Measurements from ENCODE around the gene DHRS9. TPM values are rescaled to one million over a fixed set of nuclear protein-coding genes. Genes with fewer than 3 reads are reported as not detected.

Gene DHRS9
- total and polyA plus RNA-seq, 9 of the 15 experiments (the other 6 are each of a cell fraction or from before 2014, with no cell fraction given) = 0.27 to 1.7 (median 0.69) TPM

DNA sequence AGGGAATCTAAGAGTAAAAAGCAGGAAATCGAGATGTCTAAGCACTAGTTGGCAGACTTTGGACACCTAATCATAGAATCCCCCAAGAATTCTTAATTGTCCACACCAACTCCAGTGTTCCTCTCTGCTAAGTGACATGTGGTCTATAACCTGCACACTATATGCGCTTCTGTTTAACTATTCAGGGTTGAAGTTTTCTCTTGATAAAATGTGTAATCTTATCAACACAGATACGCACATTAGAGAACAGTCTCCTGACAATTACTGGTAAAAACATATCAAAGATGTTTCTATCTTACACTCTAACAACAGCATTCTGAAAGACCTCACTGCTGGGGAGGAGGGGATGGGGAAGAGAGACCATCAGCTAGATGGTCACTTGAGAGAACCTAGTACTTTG, 42.1 kb upstream of the DHRS9 start:
- Histone ChIP-seq H3K79me2 (ENCODE audit: control insufficient read depth, insufficient read depth, low read length) (no peaks in the 10 kb centered on the region), H3K4me3 (no peak overlapping the region), H3K9ac (ENCODE audit: insufficient read depth in 1 of 2, low read depth in 2 of 2, low read length in 2 of 2) (no peak overlapping the region), H3K4me1 (replicated peaks in 1 of 2; ENCODE audit: control insufficient read depth in 2 of 2, insufficient read depth in 2 of 2, low read length in 2 of 2) (peaks cover 0 to 15% of the 10 kb centered on the region in 2 experiments; a peak in 2 of 5 replicates), H3K4me2 (ENCODE audit: insufficient read depth, low read length) (no peak overlapping the region), H3K27me3 (ENCODE audit: control insufficient read depth in 2 of 2, insufficient read depth in 2 of 2, low read length in 2 of 2) (no peaks in the 10 kb centered on the region), H2AFZ (ENCODE audit: low read depth, low read length) (peak overlapping the region; percentile 21), H4K20me1 (replicated peaks; ENCODE audit: control insufficient read depth, insufficient read depth, low read length) (no peaks in the 10 kb centered on the region), H3K36me3 (ENCODE audit: control insufficient read depth, insufficient read depth, low read length) (no peaks in the 10 kb centered on the region), H3K27ac (ENCODE audit: extremely low read depth, low read depth, low read length) (no peak overlapping the region), H3K9me1 (ENCODE audit: control insufficient read depth, insufficient read depth, low read length) (no peaks in the 10 kb centered on the region), H3K9me3 (replicated peaks; ENCODE audit: control insufficient read depth, insufficient read depth, low read depth, low read length) (no peaks in the 10 kb centered on the region)
- no TSS peak for BruUV-seq (replicated peaks)
- in situ Hi-C loops (cut with MboI) (no loop called here), intact Hi-C loops (cut with micrococcal nuclease) (no loop called here)
- FAIRE-seq (no peak), DNase-seq (ENCODE audit: extremely low read depth in 1 of 4, low spot score in 3 of 4) (no peak), ATAC-seq (peak; percentile 22)
- 4% methylated on average over 3 of the region's 3 CpGs for WGBS (ENCODE audit: insufficient coverage, low coverage, missing lambda C conversion rate)
- CTCF ChIA-PET (ENCODE audit: low intra/inter-chr PET ratio) = no interaction called here
- POLR2A ChIA-PET = no interaction called here
- peak; percentile 66; the same call in 1 of the 2 replicates for TF ChIP-seq ZKSCAN8 (CRISPR knock-in tag; IDR thresholded peaks at IDR 0.05)
- peak; percentile 30; the same call in 1 of the 2 replicates for TF ChIP-seq TAL1 (IDR thresholded peaks at IDR 0.05)
- TF ChIP-seq EWSR1 (IDR thresholded peaks at IDR 0.05; ENCODE audit: borderline replicate concordance, low read depth, partially characterized antibody) = no peak
- TF ChIP-seq, protein P1, sequence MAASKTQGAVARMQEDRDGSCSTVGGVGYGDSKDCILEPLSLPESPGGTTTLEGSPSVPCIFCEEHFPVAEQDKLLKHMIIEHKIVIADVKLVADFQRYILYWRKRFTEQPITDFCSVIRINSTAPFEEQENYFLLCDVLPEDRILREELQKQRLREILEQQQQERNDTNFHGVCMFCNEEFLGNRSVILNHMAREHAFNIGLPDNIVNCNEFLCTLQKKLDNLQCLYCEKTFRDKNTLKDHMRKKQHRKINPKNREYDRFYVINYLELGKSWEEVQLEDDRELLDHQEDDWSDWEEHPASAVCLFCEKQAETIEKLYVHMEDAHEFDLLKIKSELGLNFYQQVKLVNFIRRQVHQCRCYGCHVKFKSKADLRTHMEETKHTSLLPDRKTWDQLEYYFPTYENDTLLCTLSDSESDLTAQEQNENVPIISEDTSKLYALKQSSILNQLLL (CRISPR knock-in tag; IDR thresholded peaks at IDR 0.05; ENCODE audit: borderline replicate concordance) = no peak
- TF ChIP-seq NCOR1 (IDR thresholded peaks at IDR 0.05) = peak; percentile 37; the same call in 1 of the 2 replicates
- TF ChIP-seq, protein P2, sequence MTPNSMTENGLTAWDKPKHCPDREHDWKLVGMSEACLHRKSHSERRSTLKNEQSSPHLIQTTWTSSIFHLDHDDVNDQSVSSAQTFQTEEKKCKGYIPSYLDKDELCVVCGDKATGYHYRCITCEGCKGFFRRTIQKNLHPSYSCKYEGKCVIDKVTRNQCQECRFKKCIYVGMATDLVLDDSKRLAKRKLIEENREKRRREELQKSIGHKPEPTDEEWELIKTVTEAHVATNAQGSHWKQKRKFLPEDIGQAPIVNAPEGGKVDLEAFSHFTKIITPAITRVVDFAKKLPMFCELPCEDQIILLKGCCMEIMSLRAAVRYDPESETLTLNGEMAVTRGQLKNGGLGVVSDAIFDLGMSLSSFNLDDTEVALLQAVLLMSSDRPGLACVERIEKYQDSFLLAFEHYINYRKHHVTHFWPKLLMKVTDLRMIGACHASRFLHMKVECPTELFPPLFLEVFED (CRISPR knock-in tag; conservative IDR thresholded peaks at IDR 0.05) = no peak
- TF ChIP-seq SREBF2 (CRISPR knock-in tag; IDR thresholded peaks at IDR 0.05) = no peak
- TF ChIP-seq, protein P3, sequence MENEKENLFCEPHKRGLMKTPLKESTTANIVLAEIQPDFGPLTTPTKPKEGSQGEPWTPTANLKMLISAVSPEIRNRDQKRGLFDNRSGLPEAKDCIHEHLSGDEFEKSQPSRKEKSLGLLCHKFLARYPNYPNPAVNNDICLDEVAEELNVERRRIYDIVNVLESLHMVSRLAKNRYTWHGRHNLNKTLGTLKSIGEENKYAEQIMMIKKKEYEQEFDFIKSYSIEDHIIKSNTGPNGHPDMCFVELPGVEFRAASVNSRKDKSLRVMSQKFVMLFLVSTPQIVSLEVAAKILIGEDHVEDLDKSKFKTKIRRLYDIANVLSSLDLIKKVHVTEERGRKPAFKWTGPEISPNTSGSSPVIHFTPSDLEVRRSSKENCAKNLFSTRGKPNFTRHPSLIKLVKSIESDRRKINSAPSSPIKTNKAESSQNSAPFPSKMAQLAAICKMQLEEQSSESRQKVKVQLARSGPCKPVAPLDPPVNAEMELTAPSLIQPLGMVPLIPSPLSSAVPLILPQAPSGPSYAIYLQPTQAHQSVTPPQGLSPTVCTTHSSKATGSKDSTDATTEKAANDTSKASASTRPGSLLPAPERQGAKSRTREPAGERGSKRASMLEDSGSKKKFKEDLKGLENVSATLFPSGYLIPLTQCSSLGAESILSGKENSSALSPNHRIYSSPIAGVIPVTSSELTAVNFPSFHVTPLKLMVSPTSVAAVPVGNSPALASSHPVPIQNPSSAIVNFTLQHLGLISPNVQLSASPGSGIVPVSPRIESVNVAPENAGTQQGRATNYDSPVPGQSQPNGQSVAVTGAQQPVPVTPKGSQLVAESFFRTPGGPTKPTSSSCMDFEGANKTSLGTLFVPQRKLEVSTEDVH (IDR thresholded peaks at IDR 0.05; ENCODE audit: low read depth, partially characterized antibody) = no peak
- TF ChIP-seq CCNT2 (IDR thresholded peaks at IDR 0.05; ENCODE audit: borderline replicate concordance, extremely low read depth, insufficient read length, low read depth, low read length) = peak; percentile 21
- TF ChIP-seq CBFA2T3 (IDR thresholded peaks at IDR 0.05) = peak; percentile 69
- TF ChIP-seq ARID1B (IDR thresholded peaks at IDR 0.05) = peak; percentile 51
- TF ChIP-seq RBM25 (IDR thresholded peaks at IDR 0.05; ENCODE audit: low read depth, low read length, severe bottlenecking) = no peak
- TF ChIP-seq ZNF79 (CRISPR knock-in tag; IDR thresholded peaks at IDR 0.05; ENCODE audit: low read depth) = no peak
- peak; percentile 68; the same call in 1 of the 2 replicates for TF ChIP-seq TEAD4 (IDR thresholded peaks at IDR 0.05; ENCODE audit: low read length)
- TF ChIP-seq TEAD4 (CRISPR knock-in tag; IDR thresholded peaks at IDR 0.05; ENCODE audit: borderline replicate concordance) = no peak
- no peak for TF ChIP-seq ZBED1 (IDR thresholded peaks at IDR 0.05)
- no peak for TF ChIP-seq MAFK (IDR thresholded peaks at IDR 0.05; ENCODE audit: low read length)
- peak; percentile 32; the same call in 1 of the 2 replicates for TF ChIP-seq DPF2 (IDR thresholded peaks at IDR 0.05)
- TF ChIP-seq CBFA2T2 (conservative IDR thresholded peaks at IDR 0.05) = peak; percentile 41; the same call in 1 of the 2 replicates
- TF ChIP-seq SOX6 (IDR thresholded peaks at IDR 0.05) = peak; percentile 29; the same call in 1 of the 2 replicates
